HG03354 (cell line): ENCODE data around the gene GRIN2A.
A peak's percentile ranks its signal among the peaks of the same experiment; 100 is the strongest.

Source experiments
- ATAC-seq: cut with Tn5 transposase; IDR thresholded peaks from one replicate; pipeline ENCODE4 v1.9.1; 2021; ENCODE audit warnings: mild to moderate bottlenecking; ENCODE audit not compliant: unreplicated experiment, poor library complexity, severe bottlenecking

Gene GRIN2A

DNA sequence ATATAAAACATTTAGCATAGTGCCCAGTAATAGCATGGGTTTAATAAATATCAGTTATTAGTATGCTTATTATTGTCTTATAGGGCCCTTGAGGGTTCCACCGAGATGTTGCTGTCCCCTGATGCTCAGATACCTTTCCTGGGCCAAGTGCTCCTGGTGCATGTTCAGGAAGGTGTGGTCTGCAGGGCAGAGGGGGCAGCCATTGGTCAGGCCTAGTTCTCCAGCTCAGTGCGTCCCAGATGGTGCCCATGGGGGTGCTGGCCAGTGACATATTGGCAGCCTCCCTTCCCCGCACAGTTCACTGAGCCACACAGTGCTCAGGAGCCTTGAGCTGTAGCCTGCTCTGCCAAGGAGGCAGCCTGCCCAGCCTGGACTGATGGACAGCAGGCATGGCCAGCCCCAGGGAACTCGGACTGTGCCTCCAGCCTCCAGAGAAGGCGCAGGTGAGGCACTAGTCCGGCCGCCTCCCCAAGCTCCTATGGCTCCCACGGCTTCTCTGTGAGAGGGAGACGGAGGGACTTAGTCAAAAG lies 7.7 kb upstream of the GRIN2A start:
- no peak for ATAC-seq

DNA sequence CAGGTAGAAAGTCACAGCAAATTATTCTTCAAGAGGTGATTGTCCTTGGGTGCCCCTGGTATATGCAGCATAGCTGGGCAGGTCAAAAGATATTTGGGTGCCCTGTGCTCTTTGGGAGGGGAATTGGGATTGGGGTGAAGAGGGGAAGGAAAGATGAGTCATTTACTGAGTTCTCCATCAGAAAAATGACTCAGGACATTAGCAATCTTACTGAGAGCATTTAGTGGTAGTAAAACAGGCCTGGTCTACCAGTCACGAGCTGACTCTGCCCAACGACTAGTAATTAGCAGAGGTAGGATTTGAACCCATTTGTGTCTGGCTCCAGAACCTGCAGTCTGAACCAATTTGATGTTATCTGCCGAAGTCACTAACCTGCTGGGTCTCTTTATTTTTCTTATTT lies 6.0 kb upstream of the GRIN2A start:
- ATAC-seq: no peak

DNA sequence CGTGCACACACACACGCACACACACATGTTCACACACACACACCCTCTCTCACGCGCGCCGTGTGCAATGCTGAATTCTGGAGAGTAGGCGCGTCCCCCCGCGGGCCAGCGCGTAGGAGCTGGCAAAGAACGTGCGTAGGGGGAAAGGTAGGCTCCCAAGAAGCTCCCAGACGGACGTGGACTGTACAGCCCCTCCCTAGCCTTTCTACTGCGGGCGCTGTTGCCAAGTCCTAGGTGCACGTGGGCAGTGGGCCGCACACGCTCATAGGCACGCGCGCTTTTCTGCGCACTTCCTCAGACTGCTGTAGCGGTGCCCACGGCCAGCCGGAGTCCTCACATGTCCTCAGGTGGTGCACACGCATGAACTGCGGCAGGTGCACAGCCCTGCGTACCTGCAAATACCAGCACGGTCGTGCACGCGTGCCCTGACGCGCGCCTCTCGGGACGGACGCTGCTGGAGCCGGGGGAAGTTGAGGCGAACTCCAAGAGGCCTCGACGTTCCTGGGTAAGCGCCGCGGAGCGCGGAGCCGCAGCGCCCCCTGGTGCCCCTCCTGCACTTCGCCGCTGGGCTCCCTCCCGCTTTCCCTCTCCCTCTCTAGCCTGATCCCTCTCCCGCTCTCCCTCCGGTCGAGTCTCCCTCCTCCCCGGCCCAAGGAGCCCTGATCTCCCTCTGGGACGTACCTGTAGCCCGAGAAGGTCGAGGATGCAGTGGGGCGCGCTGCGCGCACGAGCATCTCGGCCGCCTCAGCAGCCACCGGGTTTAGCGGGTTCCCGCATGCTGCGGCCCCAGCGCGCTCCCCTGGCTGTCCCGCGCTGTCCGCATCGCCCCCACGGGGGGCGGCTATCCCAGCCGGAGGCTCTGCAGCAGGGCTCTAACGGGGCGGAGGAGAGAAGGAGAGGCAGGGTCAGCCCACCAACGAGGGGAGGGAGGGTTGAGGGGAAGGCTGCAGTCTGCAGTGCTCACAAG lies 749 bp downstream of the GRIN2A start:
- peak; percentile 63 for ATAC-seq

DNA sequence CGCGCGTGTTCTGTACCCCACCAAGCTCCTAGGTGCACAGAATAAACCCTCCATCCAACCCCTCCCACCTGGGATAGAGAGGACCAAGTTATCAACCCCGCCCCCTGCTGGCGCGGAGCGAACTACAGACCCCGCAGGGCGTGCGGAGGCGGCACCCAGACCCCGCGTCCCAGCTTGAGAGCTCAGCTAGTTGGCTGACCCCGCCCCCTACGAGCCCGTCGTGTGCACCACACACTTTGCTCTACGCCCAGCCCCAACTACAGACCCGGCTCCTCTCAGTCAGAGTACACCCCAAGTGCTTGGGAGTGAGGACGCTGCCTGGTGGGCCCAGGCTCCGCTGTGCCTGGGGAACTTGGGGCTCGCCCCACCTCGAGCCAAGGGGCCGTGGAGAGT lies 1.5 kb downstream of the GRIN2A start:
- peak; percentile 57 for ATAC-seq

DNA sequence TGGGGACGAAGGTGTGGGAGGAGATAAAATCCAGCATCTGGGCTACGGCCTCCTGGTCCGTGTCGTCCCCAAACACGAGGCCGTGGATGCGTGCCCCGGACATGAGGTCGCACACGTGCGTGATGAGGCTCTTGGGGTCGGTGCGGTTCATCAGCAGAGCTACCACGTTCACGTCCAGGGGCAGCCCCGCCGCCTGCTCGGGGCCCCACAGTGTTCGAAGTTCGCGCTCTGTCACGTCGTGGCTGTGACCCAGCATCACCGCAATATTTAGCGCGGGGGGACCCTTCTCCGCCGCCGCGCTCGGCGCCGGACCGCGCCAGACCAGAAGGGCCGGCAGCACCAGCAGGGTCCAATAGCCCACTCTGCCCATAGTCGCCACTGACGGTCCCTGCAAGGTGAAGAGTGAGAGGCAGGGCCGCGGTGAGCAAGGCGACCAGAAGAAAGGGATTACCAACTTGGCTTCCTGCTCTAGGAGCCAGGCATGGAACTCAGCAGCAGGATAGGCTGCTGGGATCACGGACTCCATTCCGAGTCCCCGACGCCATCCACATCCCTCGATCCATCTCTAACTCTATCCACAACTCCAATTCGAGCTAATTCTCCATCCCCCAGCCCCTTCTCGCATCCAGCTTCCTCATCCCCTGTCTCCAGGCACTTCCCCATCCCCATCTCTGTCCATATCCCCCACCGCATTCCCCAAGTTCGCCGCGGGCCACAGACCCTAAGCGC lies 2.0 kb downstream of the GRIN2A start:
- ATAC-seq: no peak

DNA sequence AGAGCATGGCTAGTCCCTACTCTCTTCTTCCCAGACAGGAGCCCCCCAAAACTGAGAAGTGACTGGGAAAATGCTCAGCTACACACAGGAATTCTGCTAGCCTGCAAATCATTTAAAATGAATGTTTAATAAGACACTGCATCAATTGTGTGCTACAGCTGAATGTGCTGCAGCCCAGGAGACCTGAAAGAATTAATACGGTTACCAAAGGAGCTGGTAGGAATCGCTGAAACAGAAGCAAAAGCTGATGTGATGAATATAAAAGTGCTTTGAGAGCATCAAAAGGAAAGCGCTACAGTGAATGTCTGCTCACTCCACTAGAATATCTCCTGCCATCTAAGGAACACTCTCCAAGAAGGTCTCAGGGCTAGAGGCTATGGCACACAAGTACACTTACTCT lies 3.7 kb downstream of the GRIN2A start:
- ATAC-seq: no peak

DNA sequence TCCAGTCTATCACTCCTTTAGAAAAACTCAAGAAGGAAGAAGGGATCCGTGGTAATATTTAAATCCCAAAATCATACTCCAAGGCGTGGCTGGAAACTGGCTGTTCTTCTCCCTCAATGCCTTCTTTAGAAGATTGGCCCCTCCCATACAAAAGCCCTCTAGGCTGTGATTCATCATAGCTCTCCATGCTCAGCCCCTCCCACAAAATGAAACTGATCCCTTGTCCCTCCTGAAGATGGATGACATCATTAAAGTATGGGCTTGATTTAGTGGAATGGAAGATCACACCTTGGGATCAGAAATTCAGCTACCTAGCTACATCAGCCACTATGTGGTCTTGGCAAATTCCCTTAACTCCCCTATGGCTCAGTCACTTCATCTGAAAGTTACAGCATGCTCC lies 4.1 kb downstream of the GRIN2A start:
- no peak for ATAC-seq

DNA sequence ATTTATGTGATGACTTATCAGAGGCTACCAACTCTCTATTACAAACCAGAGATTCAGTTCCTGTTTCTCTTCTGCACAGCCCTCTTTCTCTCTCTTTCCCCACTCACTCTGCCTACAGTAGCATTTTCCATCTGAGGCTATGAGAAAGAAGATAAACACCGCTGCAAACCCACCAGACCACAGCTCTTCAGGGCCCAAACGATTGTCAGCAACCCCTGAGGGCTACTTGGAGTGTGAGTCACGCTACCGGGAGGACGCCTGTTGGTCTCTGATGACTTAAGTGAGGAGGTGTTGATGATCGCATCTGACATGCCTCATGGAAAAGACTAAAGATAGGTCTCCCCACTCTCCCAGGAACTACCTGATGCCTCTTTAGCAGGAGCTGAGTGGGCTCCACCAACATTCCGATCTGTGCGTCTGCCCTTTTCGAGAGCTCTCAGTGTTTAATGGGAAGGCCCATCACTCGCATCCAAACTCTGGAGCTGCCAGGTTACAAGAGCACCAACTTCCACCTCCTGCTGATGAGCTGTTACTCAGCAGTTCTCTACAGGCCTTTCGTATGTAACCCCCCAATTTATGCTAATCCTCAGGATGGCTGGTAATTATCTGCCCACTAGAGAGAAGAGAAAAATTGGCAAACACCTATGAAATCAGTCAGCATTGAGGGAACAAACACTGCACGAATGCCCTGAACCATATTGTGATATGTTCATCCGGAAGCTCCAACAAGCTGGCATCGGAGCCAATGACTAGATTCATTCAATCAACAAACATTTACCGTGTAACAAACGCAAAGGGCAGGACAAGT lies 9.2 kb downstream of the GRIN2A start:
- no peak for ATAC-seq

DNA sequence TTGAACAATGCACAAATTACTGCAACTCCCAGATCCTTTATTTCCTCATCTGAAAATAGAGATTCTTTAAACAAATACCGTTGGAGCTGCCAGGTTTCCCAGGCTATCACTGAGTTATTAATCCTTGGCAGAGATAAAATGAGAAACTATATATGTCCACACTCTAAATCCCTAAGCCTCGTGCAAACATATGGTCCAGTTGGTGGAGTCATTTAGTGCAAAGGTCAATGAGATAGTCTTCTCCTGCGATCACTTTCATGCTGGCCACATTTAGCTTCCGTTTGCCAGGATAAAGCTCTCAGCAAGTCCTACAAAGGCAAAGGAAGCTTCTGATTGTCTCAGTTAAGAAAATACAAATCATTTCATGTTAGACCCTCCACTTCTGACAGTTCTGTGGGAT lies 11.0 kb downstream of the GRIN2A start:
- ATAC-seq: no peak

DNA sequence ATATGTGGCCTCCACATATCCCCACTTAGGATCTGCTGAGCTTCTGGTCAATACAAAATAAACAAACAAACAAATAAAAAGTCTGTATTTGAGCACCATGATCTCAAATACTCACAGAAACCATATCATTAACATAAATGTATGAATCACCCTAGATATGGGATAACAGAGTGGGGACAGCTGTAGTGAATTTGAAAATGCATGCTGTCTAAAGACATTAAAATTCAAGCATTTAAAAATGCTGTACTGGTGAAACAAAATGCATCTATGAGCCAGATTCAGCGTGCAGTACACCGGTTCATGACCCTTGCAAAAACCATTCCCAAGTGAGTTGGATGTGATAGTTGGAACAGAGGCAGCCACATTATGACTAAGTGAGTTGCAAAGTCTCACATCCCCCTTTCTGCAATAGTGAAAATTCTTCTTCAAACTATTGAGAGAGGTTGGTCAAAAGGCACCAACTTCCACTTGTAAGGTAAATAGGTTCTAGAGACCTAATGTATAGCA lies 12.3 kb downstream of the GRIN2A start:
- no peak for ATAC-seq

DNA sequence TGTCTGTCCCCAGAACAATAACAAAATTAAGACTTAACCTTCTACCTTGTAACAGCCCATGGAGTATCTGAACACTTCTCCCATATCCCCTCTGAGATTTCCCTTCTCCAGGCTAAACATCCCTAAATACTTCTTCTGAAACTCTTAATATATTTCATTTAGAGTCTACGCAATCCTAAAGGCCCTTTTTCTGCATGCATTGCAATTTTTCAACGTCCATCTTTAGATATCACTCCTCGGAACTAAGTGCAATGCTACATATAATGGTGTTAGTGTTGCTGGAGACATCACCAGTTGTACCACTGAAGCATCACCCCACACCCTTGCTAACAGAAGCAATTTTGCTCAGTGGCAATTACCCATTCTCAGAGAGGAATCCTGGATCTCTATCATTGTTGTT lies 13.2 kb downstream of the GRIN2A start:
- ATAC-seq: no peak

DNA sequence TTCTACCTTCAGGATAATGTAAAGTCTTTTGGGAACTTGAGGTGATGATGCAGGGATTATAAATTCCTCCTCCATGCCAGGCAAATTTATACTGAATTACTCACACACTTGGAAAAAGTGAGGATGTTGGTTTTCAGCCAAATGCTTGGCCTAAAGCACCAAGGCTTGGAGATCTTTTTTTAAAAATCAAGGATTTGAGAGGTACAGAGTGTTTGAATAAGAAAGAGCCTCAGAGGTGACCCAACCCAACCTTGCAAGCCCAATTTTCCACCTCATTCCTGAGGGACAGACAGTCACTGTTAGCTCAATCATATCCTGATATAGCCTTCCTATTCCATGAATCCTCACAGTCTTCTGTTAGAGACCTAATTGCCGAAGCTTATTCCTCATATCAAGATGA lies 14.0 kb downstream of the GRIN2A start:
- ATAC-seq: no peak

DNA sequence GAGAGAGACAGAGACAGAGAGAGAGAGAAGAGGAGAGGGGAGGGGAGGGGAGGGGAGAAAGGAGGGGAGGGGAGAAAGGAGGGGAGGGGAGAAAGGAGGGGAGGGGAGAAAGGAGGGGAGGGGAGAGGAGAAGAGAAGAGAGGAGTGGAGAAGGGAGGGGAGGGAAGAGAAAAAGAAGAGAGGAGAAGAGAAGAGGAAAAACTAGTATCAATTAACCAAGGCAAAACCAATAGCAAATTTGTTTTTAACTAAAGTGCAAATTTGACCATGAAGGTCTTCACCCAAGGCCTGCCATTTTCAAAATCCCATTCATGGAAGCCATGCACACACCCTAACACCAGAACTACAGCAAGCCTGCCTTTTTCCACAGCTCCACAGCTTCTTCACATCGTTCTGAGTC lies 16.6 kb downstream of the GRIN2A start:
- no peak for ATAC-seq

DNA sequence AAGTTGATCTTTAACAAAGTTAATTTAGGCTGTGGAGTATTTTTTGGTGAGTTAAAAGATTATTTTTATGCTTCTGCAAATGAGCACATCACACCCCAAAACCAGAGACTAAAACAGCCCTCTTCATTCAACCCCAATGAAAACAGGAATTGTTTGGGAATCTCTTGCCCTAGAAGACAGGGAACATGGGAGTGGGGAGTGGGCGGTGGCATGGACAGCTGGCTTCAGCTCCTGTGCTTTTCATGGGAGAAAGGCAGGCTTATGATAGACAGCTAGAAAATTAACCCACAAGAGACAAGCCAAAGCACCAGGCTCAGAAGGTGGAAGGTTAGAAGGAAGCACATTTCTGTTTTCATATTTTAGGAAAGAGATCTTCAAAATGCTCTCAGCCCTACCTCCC lies 19.2 kb downstream of the GRIN2A start:
- no peak for ATAC-seq

DNA sequence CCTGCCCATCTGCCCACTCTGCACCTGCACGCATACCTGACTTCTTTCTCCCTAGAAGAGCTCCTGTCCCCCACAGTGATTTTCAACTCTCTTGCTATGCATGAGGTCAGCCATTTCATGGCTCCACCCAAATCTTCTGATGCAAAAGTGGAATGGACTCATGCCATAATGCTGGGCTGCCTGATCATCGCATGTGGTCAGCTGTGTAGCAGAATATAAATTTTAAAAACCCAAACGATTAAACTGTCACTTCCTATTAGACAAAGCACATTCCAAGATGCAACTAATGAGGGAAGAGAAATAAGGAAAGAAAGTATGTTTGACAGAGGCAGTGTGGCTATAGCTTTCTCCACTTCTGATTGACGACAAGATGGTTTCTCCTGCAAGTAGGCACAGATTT lies 26.1 kb downstream of the GRIN2A start:
- no peak for ATAC-seq

DNA sequence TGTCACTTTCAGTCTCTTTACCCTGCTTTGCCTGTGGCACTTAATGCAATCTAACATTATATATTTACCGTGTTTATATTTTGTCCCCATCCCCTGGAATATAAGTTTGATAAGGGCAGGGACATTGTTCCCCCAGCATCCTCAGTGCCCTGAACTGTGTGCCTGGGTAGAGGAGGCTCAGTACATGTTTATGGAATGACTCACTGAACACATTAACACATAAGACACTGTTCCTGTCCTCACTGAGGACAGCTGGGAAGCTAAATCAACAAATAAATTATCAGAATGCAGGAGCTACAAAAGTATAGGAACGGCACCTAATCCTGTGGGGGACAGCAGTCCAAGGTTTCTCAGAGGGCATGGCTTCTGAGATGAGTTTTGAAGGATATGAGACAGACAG lies 27.8 kb downstream of the GRIN2A start:
- no peak for ATAC-seq

DNA sequence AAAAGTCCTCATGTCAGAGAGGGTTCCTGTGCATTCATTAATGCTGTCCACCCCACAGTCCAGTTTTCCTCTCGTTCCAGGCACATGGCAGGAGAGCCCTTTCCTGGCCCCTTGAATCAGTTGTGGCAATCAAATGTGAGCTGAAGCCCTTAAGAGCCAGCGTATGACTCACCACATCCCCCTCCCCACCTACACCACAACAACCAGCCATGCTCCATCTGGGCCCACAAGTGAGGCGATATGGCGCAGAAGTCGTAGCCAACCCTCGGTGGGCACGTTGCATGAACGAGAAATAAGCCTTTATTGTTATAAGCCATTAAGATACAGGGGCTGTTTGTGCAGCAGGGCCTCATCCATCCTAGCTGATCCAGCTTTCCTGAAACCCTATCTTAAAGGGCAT lies 28.2 kb downstream of the GRIN2A start:
- no peak for ATAC-seq

DNA sequence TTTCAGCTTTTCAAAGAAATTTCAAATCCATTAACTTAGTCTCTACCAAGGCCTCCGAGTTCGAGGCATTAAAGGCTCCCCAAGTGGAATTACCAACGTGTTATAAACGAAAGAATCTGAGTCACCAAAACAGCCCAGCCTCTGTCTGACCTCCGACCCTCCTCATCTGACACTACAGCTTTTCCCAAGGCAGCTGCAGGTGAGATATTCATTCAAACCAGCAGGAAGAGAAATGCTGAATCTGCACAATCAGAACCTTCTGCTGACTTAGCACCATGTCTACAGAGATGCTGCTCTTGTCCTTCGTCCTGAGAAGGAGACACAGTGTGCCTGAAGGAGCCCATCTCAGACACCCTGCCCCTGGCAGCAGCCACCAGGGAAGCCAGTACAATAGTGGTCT lies 30.5 kb downstream of the GRIN2A start:
- ATAC-seq: no peak

DNA sequence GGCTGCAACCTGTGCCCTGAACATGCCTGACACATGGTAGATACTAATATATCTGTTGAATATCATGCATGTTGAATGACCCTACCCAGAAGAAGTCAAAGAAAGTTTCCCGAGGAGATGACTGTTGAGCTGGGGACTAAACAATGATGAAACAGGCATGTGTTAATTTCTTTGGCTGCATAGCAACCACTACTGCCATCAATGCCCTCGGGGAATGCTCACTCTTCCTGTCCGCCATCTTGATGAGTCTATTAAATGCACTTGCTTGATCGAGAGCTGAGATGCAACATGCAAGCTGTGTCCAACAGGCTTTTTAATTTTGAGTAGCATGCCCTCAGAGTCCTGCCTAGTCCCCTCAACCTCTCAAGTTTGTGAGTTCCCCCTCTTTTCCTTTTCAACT lies 31.3 kb downstream of the GRIN2A start:
- no peak for ATAC-seq

DNA sequence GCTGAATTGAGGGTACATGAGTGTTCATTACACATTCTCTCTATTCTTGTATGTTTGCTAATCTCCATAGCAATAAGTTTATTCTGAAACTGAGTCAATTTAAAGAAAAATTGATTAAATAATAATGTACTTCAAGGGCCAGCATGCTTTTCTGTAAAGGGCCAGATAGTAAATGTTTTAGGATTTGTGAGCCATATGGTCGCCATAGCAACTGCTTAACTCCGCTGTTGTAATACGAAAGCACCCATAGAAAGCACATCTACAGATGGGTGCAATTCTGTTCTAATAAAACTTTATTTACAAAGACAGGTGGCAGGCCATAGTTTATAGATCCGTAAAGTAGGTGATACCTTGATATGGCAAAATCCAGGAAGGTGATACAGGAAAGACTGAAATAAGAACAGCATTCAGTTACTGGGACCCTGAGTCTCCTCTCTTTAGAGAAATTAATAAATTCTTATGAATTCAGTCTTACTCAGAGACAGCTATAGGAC lies 36.6 kb downstream of the GRIN2A start:
- ATAC-seq: no peak
